HepG2 (cell line): ENCODE measurements around the gene GOT1. TPM values are rescaled to one million over a fixed set of nuclear protein-coding genes. Genes with fewer than 3 reads are reported as not detected.

Experiments
- ATAC-seq: fragments of 200-7000 bp; cut with Tn5 transposase; 3 replicates; pipeline ENCODE4 v1.9.1; 2020; ENCODE audit warnings: mild to moderate bottlenecking, moderate library complexity
- BruUV-seq: library from RNA; stranded (reverse); fragments of 400-500 nt; replicated peaks from 2 replicates; lab custom pipeline; 2021; lab: Mats Ljungman, UMichigan
- CTCF ChIA-PET: fragments of 300-600 bp; formaldehyde crosslinking; extraction: SDS; loops from one replicate; lab custom pipeline; 2021; ENCODE audit warnings: low total read pairs, inconsistent platforms, low intra/inter-chr PET ratio; lab: Yijun Ruan, JAX
- POLR2A ChIA-PET: fragments of 350-600 bp; sonication (Branson Sonifier 250); formaldehyde crosslinking; loops from one replicate; lab custom pipeline; 2020; ENCODE audit warnings: antibody characterized with exemption, inconsistent platforms; lab: Yijun Ruan, JAX
- DNase-seq: peaks from one replicate; pipeline ENCODE4 v3.0.0-alpha.2; 2015; ENCODE audit warnings: low spot score
- FAIRE-seq: peaks from 3 replicates; lab custom pipeline; 2011; peaks lifted over from hg19 to GRCh38; lab: Jason Lieb, UNC
- H2AFZ ChIP-seq: one replicate; pipeline ENCODE4 v1.6.1; 2011; ENCODE audit warnings: low read length, inconsistent platforms
- H3K27ac ChIP-seq: fragments of 300-600 bp; 3 replicates; pipeline ENCODE4 v1.8.0; 2011; ENCODE audit warnings: mixed run types, mild to moderate bottlenecking, mixed read lengths, low read length, inconsistent platforms; ENCODE audit not compliant: insufficient read depth; ENCODE audit errors: extremely low read length
- H3K27me3 ChIP-seq, 2 experiments: fragments of 200-600 bp in 1 of 2; 2 replicates in 1 of 2; 3 replicates in 1 of 2; pipeline versions ENCODE4 v1.6.0 to v1.8.0; 2011; ENCODE audit warnings: low read length in 2 of 2, mild to moderate bottlenecking in 2 of 2, moderate library complexity in 2 of 2, inconsistent platforms in 1 of 2; ENCODE audit not compliant: insufficient read depth in 2 of 2, control insufficient read depth in 1 of 2
- H3K36me3 ChIP-seq, 2 experiments: fragments of 200-600 bp in 1 of 2; replicated peaks in 1 of 2; 2 replicates in 1 of 2; 3 replicates in 1 of 2; pipeline versions ENCODE4 v1.5.1 to v1.8.0; 2011; ENCODE audit warnings: low read length in 2 of 2, inconsistent platforms in 1 of 2; ENCODE audit not compliant: insufficient read depth in 2 of 2, control insufficient read depth in 1 of 2
- H3K4me1 ChIP-seq: 2 replicates; pipeline ENCODE4 v1.5.1; 2012; ENCODE audit warnings: low read length, inconsistent platforms; ENCODE audit not compliant: insufficient read depth
- H3K4me2 ChIP-seq: 2 replicates; pipeline ENCODE4 v1.6.0; 2011; ENCODE audit warnings: low read depth, low read length, inconsistent platforms
- H3K4me3 ChIP-seq, 3 experiments: fragments of 200-600 bp in 1 of 3; sonication (generic), shearing (Covaris generic) in 1 of 3; replicated peaks in 1 of 3; 2 replicates each; pipeline ENCODE4 v1.5.1; 2011 to 2016; ENCODE audit warnings: low read length in 3 of 3, inconsistent platforms in 2 of 3, low read depth in 2 of 3, mild to moderate bottlenecking in 2 of 3, control low read depth in 1 of 3, mixed read lengths in 1 of 3; ENCODE audit not compliant: insufficient read depth in 1 of 3
- H3K79me2 ChIP-seq: one replicate; pipeline ENCODE4 v1.6.1; 2011; ENCODE audit warnings: low read length, inconsistent platforms; ENCODE audit not compliant: insufficient read depth
- H3K9ac ChIP-seq: 2 replicates; pipeline ENCODE4 v1.6.0; 2011; ENCODE audit warnings: mild to moderate bottlenecking, low read depth, low read length, inconsistent platforms; ENCODE audit not compliant: insufficient read depth
- H3K9me3 ChIP-seq: 2 replicates; pipeline ENCODE4 v1.5.1; 2012; ENCODE audit warnings: mild to moderate bottlenecking, low read length
- H4K20me1 ChIP-seq: 2 replicates; pipeline ENCODE4 v1.6.0; 2011; ENCODE audit warnings: inconsistent platforms, mild to moderate bottlenecking, low read length, moderate library complexity; ENCODE audit not compliant: insufficient read depth
- CC2D1A ChIP-seq: sonication (generic); formaldehyde crosslinking; IDR thresholded peaks from 2 replicates; pipeline ENCODE4 v1.8.1; 2023; ENCODE audit warnings: mild to moderate bottlenecking, missing genetic modification reagents
- CEBPB ChIP-seq: IDR thresholded peaks from 2 replicates; pipeline ENCODE4 v1.6.1; 2011; ENCODE audit warnings: low read depth, low read length, improper control_type of control experiment, borderline replicate concordance
- CEBPG ChIP-seq: IDR thresholded peaks from 2 replicates; pipeline ENCODE4 v1.6.1; 2016
- CREB1 ChIP-seq, 2 experiments: fragments of 450-650 bp in 1 of 2; IDR thresholded peaks; 2 replicates each; pipeline ENCODE4 v1.6.1; 2016 to 2017; ENCODE audit warnings: control low read depth in 1 of 2, mild to moderate bottlenecking in 1 of 2, missing compliant biosample characterization in 1 of 2, missing genetic modification characterization in 1 of 2
- DNMT1 ChIP-seq: sonication (generic); formaldehyde crosslinking; IDR thresholded peaks from 2 replicates; pipeline ENCODE4 v1.5.1; 2020; ENCODE audit warnings: mild to moderate bottlenecking, missing genetic modification reagents
- KLF6 ChIP-seq: IDR thresholded peaks from 2 replicates; pipeline ENCODE4 v1.8.0; 2016; ENCODE audit warnings: missing biosample characterization, missing genetic modification reagents
- MAFF ChIP-seq: IDR thresholded peaks from 2 replicates; pipeline ENCODE4 v1.6.1; 2011; ENCODE audit warnings: low read depth, low read length, improper control_type of control experiment
- MAFK ChIP-seq, 2 experiments: IDR thresholded peaks in 1 of 2; conservative IDR thresholded peaks in 1 of 2; 2 replicates each; pipeline ENCODE4 v1.6.1; 2011; ENCODE audit warnings: improper control_type of control experiment in 2 of 2, low read length in 2 of 2
- MIER3 ChIP-seq: IDR thresholded peaks from 2 replicates; pipeline ENCODE4 v1.6.1; 2016; ENCODE audit warnings: missing compliant biosample characterization, borderline replicate concordance
- NFKB2 ChIP-seq: sonication (generic); formaldehyde crosslinking; IDR thresholded peaks from 2 replicates; pipeline ENCODE4 v1.4.0; 2020; ENCODE audit warnings: missing genetic modification reagents, borderline replicate concordance
- RORA ChIP-seq: sonication (generic); formaldehyde crosslinking; IDR thresholded peaks from 2 replicates; pipeline ENCODE4 v1.5.0; 2020; ENCODE audit warnings: mild to moderate bottlenecking, missing genetic modification reagents, moderate library complexity
- TCF7L2 ChIP-seq: IDR thresholded peaks from 2 replicates; pipeline ENCODE4 v1.6.1; 2011; ENCODE audit warnings: mild to moderate bottlenecking, low read depth, low read length, moderate library complexity
- TERF1 ChIP-seq: sonication (generic); formaldehyde crosslinking; IDR thresholded peaks from 2 replicates; pipeline ENCODE4 v1.8.0; 2022; ENCODE audit warnings: mild to moderate bottlenecking, missing genetic modification reagents, moderate library complexity
- THRA ChIP-seq: sonication (generic); formaldehyde crosslinking; IDR thresholded peaks from 2 replicates; pipeline ENCODE4 v1.4.0; 2020; ENCODE audit warnings: missing genetic modification reagents, borderline replicate concordance
- TSC22D2 ChIP-seq: sonication (generic); formaldehyde crosslinking; IDR thresholded peaks from 2 replicates; pipeline ENCODE4 v1.5.1; 2020; ENCODE audit warnings: missing genetic modification reagents, mild to moderate bottlenecking, borderline replicate concordance
- U2AF1 ChIP-seq: fragments of 200-400 bp; formaldehyde crosslinking; optimal IDR thresholded peaks from 2 replicates; pipeline ENCODE3; 2017; ENCODE audit warnings: mild to moderate bottlenecking, low read depth, low read length
- ZFP1 ChIP-seq: IDR thresholded peaks from 2 replicates; pipeline ENCODE4 v1.6.1; 2016
- ZFP62 ChIP-seq: sonication (generic); formaldehyde crosslinking; IDR thresholded peaks from 2 replicates; pipeline ENCODE4 v1.4.0; 2020; ENCODE audit warnings: missing genetic modification reagents
- ZNF225 ChIP-seq: sonication (generic); formaldehyde crosslinking; IDR thresholded peaks from 2 replicates; pipeline ENCODE4 v1.4.0; 2020; ENCODE audit warnings: mild to moderate bottlenecking, missing genetic modification reagents
- ZNF598 ChIP-seq: sonication (generic); formaldehyde crosslinking; IDR thresholded peaks from 2 replicates; pipeline ENCODE4 v1.5.1; 2020; ENCODE audit warnings: mild to moderate bottlenecking, missing genetic modification reagents, borderline replicate concordance
- WGBS: methylation state at CpG from one replicate; pipeline ENCODE4 v1.1.6; 2017; ENCODE audit warnings: low lambda C conversion rate; 5-methylcytosine and 5-hydroxymethylcytosine counted together
- in situ Hi-C: cut with HindIII; loops from 2 replicates; pipeline ENCODE4 v1.10.0; 2017; ENCODE audit warnings: low pct_unique_long_range_greater_than_20kb; ENCODE audit not compliant: extremely low pct_ligation_motif_present
- intact Hi-C: fragments of 100-400 bp; cut with micrococcal nuclease; formaldehyde crosslinking; loops from one replicate; pipeline ENCODE4 v1.10.0; 2022; ENCODE audit not compliant: unreplicated experiment
- polyA plus RNA-seq, 8 experiments: library from polyadenylated mRNA; depleted of rRNA in 3 of 8; stranded (reverse) in 7 of 8; unstranded in 1 of 8; fragments of >200 nt; fragmentation: Illumina TruSeq in 4 of 8; extraction: Trizol in 4 of 8; gene quantifications; 2 replicates each; pipeline versions ENCODE4 v1.2.1 to v1.2.3, GENCODE V29; 2011 to 2016; ENCODE audit warnings: low read depth in 4 of 8, missing spikeins in 1 of 8, mixed read lengths in 1 of 8; ENCODE audit not compliant: insufficient read depth in 1 of 8
- total RNA-seq, 5 experiments: library from RNA; depleted of rRNA; stranded (reverse); fragments of >200 nt; fragmentation: Illumina TruSeq; extraction: Trizol; gene quantifications; 2 replicates each; pipeline ENCODE4 v1.2.3, GENCODE V29; 2016; ENCODE audit warnings: low read depth in 1 of 5
- TF ChIP-seq, protein P1 (sequence below): sonication (generic); formaldehyde crosslinking; IDR thresholded peaks from 2 replicates; pipeline ENCODE4 v1.8.0; 2022; ENCODE audit warnings: missing genetic modification reagents, mild to moderate bottlenecking, inconsistent platforms, borderline replicate concordance
- TF ChIP-seq, protein P2 (sequence below): sonication (generic); formaldehyde crosslinking; IDR thresholded peaks from 2 replicates; pipeline ENCODE4 v1.5.0; 2020; ENCODE audit warnings: missing genetic modification reagents

GOT1 gene
- total and polyA plus RNA-seq, 2 of the 13 experiments (the other 11 are each of a cell fraction or from before 2014, with no cell fraction given): 81.2 to 102 TPM

DNA sequence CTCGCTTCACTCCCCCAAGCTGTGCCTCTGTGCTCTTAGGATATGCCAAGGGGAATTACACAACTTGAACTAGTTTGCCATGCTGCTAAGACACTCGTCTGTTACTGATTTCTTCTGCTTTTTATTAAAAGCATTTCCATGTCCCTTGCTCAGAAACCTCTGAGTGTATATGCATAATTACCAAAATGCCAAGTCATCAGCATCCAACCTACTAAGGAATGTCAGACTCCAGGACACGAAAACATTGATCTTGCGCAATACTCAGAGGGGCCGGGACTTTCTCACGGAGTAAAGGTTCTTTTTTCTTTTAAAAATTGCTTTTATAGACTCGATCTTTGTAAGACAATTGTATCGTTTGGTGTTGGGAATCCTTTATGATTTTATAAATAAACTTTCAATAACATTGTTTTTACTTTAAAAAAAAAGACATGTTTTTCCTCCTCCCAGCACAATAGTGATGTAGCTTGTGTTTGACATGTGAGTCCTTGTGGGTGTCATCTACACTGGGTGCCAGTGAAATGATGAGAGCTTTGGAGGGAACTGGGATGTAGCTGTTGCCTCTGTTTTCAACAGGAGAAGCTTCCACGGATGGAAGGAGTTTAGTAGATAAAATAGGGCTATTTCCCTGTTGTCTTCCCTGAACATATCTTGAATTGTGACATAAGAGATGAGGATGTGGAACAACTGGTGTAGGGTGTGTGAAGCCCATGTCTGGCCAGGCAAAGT, 57.7 kb downstream of the GOT1 start:
- in situ Hi-C loops: no loop called here
- no peaks in the 10 kb centered on the region for H3K27me3 ChIP-seq
- H3K36me3 ChIP-seq: no peaks in the 10 kb centered on the region
- no peaks in the 10 kb centered on the region for H3K9me3 ChIP-seq
- peaks cover 30% of the 10 kb centered on the region; the same call in 1 of the 2 replicates for H3K4me1 ChIP-seq
- H3K4me2 ChIP-seq: no peak overlapping the region
- H3K27ac ChIP-seq: no peak overlapping the region
- intact Hi-C loops: loop anchor here (5.0 kb wide), 1 partner anchor 40 kb away; no protein-coding TSS in a partner anchor
- no peak overlapping the region for H3K9ac ChIP-seq
- FAIRE-seq: no peak
- H2AFZ ChIP-seq: no peak overlapping the region
- H3K79me2 ChIP-seq: no peaks in the 10 kb centered on the region
- 48% methylated on average over 9 of the region's 9 CpGs for WGBS
- peak; percentile 25 for DNase-seq
- BruUV-seq: no TSS peak
- no peak for ATAC-seq
- no peaks in the 10 kb centered on the region for H4K20me1 ChIP-seq
- POLR2A ChIA-PET: no interaction called here
- CTCF ChIA-PET: no interaction called here
- H3K4me3 ChIP-seq: no peak overlapping the region
- TF ChIP-seq TCF7L2 (no peak), RORA (CRISPR knock-in tag) (no peak), U2AF1 (no peak), MIER3 (no peak), MAFF (peak; percentile 48; the same call in 1 of the 2 replicates), ZFP1 (CRISPR knock-in tag) (no peak), MAFK (conservative IDR thresholded peaks at IDR 0.05 in 1 of 2, IDR thresholded peaks at IDR 0.05 in 1 of 2; ENCODE audit: low read length in 2 of 2) (peak; percentile 44 to 49; a peak in 3 of 4 replicates), ZFP62 (CRISPR knock-in tag) (no peak), THRA (CRISPR knock-in tag) (no peak), NFKB2 (CRISPR knock-in tag) (no peak), CEBPB (peak; percentile 95), CC2D1A (CRISPR knock-in tag) (no peak), ZNF225 (no peak), KLF6 (no peak), DNMT1 (no peak), TERF1 (CRISPR knock-in tag) (no peak), TSC22D2 (CRISPR knock-in tag) (no peak), ZNF598 (CRISPR knock-in tag) (no peak), CEBPG (CRISPR knock-in tag) (peak; percentile 86), CREB1 (IDR thresholded peaks at IDR 0.05) (no peak), CREB1 (CRISPR knock-in tag; IDR thresholded peaks at IDR 0.05) (no peak)
- TF ChIP-seq, protein P1, sequence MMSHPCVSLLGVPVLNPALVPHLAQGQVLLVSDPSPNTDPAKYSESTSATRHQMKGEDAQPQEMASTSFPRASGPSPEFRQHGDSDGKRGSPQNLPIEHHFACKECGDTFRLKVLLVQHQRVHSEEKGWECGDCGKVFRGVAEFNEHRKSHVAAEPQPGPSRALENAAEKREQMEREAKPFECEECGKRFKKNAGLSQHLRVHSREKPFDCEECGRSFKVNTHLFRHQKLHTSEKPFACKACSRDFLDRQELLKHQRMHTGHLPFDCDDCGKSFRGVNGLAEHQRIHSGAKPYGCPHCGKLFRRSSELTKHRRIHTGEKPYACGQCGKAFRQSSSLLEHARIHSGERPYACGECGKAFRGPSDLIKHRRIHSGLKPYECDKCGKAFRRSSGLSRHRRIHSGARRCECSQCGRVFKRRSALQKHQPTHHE (CRISPR knock-in tag): no peak
- TF ChIP-seq, protein P2, sequence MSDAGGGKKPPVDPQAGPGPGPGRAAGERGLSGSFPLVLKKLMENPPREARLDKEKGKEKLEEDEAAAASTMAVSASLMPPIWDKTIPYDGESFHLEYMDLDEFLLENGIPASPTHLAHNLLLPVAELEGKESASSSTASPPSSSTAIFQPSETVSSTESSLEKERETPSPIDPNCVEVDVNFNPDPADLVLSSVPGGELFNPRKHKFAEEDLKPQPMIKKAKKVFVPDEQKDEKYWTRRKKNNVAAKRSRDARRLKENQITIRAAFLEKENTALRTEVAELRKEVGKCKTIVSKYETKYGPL (CRISPR knock-in tag): no peak
